ENCODE measurements around the gene RABGAP1L.

GRCh38 chr1:175040324-175040879 lies 881.1 kb downstream of the RABGAP1L start:
- TF ChIP-seq, protein P1, sequence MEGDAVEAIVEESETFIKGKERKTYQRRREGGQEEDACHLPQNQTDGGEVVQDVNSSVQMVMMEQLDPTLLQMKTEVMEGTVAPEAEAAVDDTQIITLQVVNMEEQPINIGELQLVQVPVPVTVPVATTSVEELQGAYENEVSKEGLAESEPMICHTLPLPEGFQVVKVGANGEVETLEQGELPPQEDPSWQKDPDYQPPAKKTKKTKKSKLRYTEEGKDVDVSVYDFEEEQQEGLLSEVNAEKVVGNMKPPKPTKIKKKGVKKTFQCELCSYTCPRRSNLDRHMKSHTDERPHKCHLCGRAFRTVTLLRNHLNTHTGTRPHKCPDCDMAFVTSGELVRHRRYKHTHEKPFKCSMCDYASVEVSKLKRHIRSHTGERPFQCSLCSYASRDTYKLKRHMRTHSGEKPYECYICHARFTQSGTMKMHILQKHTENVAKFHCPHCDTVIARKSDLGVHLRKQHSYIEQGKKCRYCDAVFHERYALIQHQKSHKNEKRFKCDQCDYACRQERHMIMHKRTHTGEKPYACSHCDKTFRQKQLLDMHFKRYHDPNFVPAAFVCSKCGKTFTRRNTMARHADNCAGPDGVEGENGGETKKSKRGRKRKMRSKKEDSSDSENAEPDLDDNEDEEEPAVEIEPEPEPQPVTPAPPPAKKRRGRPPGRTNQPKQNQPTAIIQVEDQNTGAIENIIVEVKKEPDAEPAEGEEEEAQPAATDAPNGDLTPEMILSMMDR (IDR thresholded peaks at IDR 0.05), result no peak
- TF ChIP-seq EZH2 (IDR thresholded peaks at IDR 0.05) (no peak), EZH2phosphoT487 (IDR thresholded peaks at IDR 0.05) (no peak)
